ENCODE measurements around the gene WHAMM.

- TF ChIP-seq ZNF274 (IDR thresholded peaks at IDR 0.05; ENCODE audit: low read depth, low read length) (no peak), SUZ12 (IDR thresholded peaks at IDR 0.05; ENCODE audit: extremely low read depth, insufficient read depth, insufficient read length) (no peak)
Measured at GRCh38 chr15:82803793-82804574, 5.4 kb upstream of the WHAMM start.

All from NT2/D1 (cell line).